HepG2 (cell line): ENCODE results near the gene COL5A1. TPM values are rescaled to one million over a fixed set of nuclear protein-coding genes. Genes with fewer than 3 reads are reported as not detected.

ENCODE experiments used
- CERS6 ChIP-seq: sonication (generic); formaldehyde crosslinking; IDR thresholded peaks from 2 replicates; pipeline ENCODE4 v1.5.0; 2020; ENCODE audit warnings: missing genetic modification reagents
- E2F1 ChIP-seq: sonication (generic); formaldehyde crosslinking; IDR thresholded peaks from 2 replicates; pipeline ENCODE4 v1.5.0; 2020; ENCODE audit warnings: missing genetic modification reagents
- EED ChIP-seq: sonication (generic); formaldehyde crosslinking; IDR thresholded peaks from 2 replicates; pipeline ENCODE4 v1.5.0; 2020; ENCODE audit warnings: mild to moderate bottlenecking, missing genetic modification reagents
- FOXO1 ChIP-seq: sonication (generic); formaldehyde crosslinking; IDR thresholded peaks from 2 replicates; pipeline ENCODE4 v1.4.0; 2020; ENCODE audit warnings: missing genetic modification reagents
- GFI1 ChIP-seq: sonication (generic); formaldehyde crosslinking; IDR thresholded peaks from 2 replicates; pipeline ENCODE4 v1.5.0; 2020; ENCODE audit warnings: missing genetic modification reagents, mild to moderate bottlenecking, borderline replicate concordance
- HDAC6 ChIP-seq: fragments of 200-600 bp; sonication (generic); IDR thresholded peaks from 2 replicates; pipeline ENCODE4 v1.7.0; 2017; ENCODE audit warnings: mild to moderate bottlenecking, antibody characterized with exemption, low read length, low read depth
- HOXA3 ChIP-seq: sonication (generic); formaldehyde crosslinking; IDR thresholded peaks from 2 replicates; pipeline ENCODE4 v1.5.0; 2020; ENCODE audit warnings: missing genetic modification reagents
- HOXA9 ChIP-seq: sonication (generic); formaldehyde crosslinking; IDR thresholded peaks from 2 replicates; pipeline ENCODE4 v1.8.1; 2022; ENCODE audit warnings: missing genetic modification reagents, mild to moderate bottlenecking, moderate library complexity, borderline replicate concordance
- MAFK ChIP-seq, 2 experiments: IDR thresholded peaks in 1 of 2; conservative IDR thresholded peaks in 1 of 2; 2 replicates each; pipeline ENCODE4 v1.6.1; 2011; ENCODE audit warnings: improper control_type of control experiment in 2 of 2, low read length in 2 of 2
- MEIS2 ChIP-seq: sonication (generic); formaldehyde crosslinking; IDR thresholded peaks from 2 replicates; pipeline ENCODE4 v1.9.0; 2021; ENCODE audit warnings: mild to moderate bottlenecking, missing genetic modification reagents
- ZBTB46 ChIP-seq: sonication (generic); formaldehyde crosslinking; IDR thresholded peaks from 2 replicates; pipeline ENCODE4 v1.4.0; 2020; ENCODE audit warnings: mild to moderate bottlenecking, missing genetic modification reagents, borderline replicate concordance
- ZNF17 ChIP-seq: sonication (generic); formaldehyde crosslinking; IDR thresholded peaks from 2 replicates; pipeline ENCODE4 v1.5.0; 2020; ENCODE audit warnings: mild to moderate bottlenecking, missing genetic modification reagents
- ZNF407 ChIP-seq: sonication (generic); formaldehyde crosslinking; IDR thresholded peaks from one replicate; pipeline ENCODE4 v1.5.1; 2020; ENCODE audit warnings: mild to moderate bottlenecking, missing genetic modification reagents; ENCODE audit errors: not compliant biosample characterization
- ZNF770 ChIP-seq: sonication (generic); formaldehyde crosslinking; IDR thresholded peaks from 2 replicates; pipeline ENCODE4 v1.5.0; 2020; ENCODE audit warnings: mild to moderate bottlenecking, missing genetic modification reagents
- polyA plus RNA-seq, 8 experiments: library from polyadenylated mRNA; depleted of rRNA in 3 of 8; stranded (reverse) in 7 of 8; unstranded in 1 of 8; fragments of >200 nt; fragmentation: Illumina TruSeq in 4 of 8; extraction: Trizol in 4 of 8; gene quantifications; 2 replicates each; pipeline versions ENCODE4 v1.2.1 to v1.2.3, GENCODE V29; 2011 to 2016; ENCODE audit warnings: low read depth in 4 of 8, missing spikeins in 1 of 8, mixed read lengths in 1 of 8; ENCODE audit not compliant: insufficient read depth in 1 of 8
- total RNA-seq, 5 experiments: library from RNA; depleted of rRNA; stranded (reverse); fragments of >200 nt; fragmentation: Illumina TruSeq; extraction: Trizol; gene quantifications; 2 replicates each; pipeline ENCODE4 v1.2.3, GENCODE V29; 2016; ENCODE audit warnings: low read depth in 1 of 5

The COL5A1 gene
- total and polyA plus RNA-seq, 2 of the 13 experiments (the other 11 are each of a cell fraction or from before 2014, with no cell fraction given): not detected

- TF ChIP-seq E2F1 (CRISPR knock-in tag) (no peak), MEIS2 (CRISPR knock-in tag) (no peak), HOXA9 (CRISPR knock-in tag) (no peak), ZNF407 (no peak), CERS6 (no peak), MAFK (conservative IDR thresholded peaks at IDR 0.05 in 1 of 2, IDR thresholded peaks at IDR 0.05 in 1 of 2; ENCODE audit: low read length in 2 of 2) (no peak), HOXA3 (CRISPR knock-in tag) (no peak), FOXO1 (CRISPR knock-in tag) (no peak), ZNF770 (CRISPR knock-in tag) (peak; percentile 64), EED (CRISPR knock-in tag) (no peak), ZNF17 (CRISPR knock-in tag) (no peak), HDAC6 (no peak), GFI1 (CRISPR knock-in tag) (no peak), ZBTB46 (CRISPR knock-in tag) (no peak)
Observed at GRCh38 chr9:134592018-134592818, 49.4 kb upstream of the COL5A1 start (continued).
